Tibial artery (tissue), 4 donors: ENCODE data around the gene SAXO1.

Experiments
- DNase-seq, 2 donors: peaks; one replicate each; pipeline ENCODE4 v3.0.0-alpha.2; 2019
- H3K27ac ChIP-seq, 2 donors: fragments of 200-600 bp; sonication (generic) in 1 of 2; 1 replicate in 1 of 2; 2 replicates in 1 of 2; pipeline ENCODE4 v1.5.1; 2018 to 2019; ENCODE audit warnings: mild to moderate bottlenecking in 1 of 2
- H3K27me3 ChIP-seq, 2 donors: fragments of 200-600 bp; sonication (generic) in 1 of 2; one replicate each; pipeline versions ENCODE4 v1.5.1 to v1.6.0; 2016 to 2019
- H3K36me3 ChIP-seq, 3 donors: fragments of 200-600 bp; sonication (generic) in 2 of 3; one replicate each; pipeline ENCODE4 v1.5.1; 2016 to 2019; ENCODE audit warnings: mild to moderate bottlenecking in 2 of 3
- H3K4me1 ChIP-seq, 4 donors: fragments of 200-600 bp; sonication (generic) in 2 of 4; 1 replicate in 3 of 4; 2 replicates in 1 of 4; pipeline ENCODE4 v1.5.1; 2016 to 2019
- H3K4me3 ChIP-seq, 2 donors: fragments of 200-600 bp; sonication (generic) in 1 of 2; 1 replicate in 1 of 2; 2 replicates in 1 of 2; pipeline ENCODE4 v1.5.1; 2018 to 2019; ENCODE audit warnings: mild to moderate bottlenecking in 2 of 2
- H3K9me3 ChIP-seq, 3 donors: fragments of 200-600 bp; sonication (generic) in 1 of 3; one replicate each; pipeline ENCODE4 v1.5.1; 2016 to 2019
- intact Hi-C: fragments of 100-400 bp; cut with DNase I; formaldehyde crosslinking; loops from one replicate; pipeline ENCODE4 v1.15.0; 2023; ENCODE audit warnings: low total_unique reads
- TF ChIP-seq, protein P1 (sequence below), 2 experiments: fragments of 200-600 bp in 1 of 2; fragments of 450-650 bp in 1 of 2; IDR thresholded peaks; one replicate each; pipeline ENCODE4 v1.5.1; 2017 to 2019; ENCODE audit warnings: antibody characterized with exemption in 2 of 2, mild to moderate bottlenecking in 1 of 2, moderate library complexity in 1 of 2

The SAXO1 gene

GRCh38 chr9:18896531-18897179 lies 136.4 kb downstream of the SAXO1 start:
- no peak for DNase-seq
- TF ChIP-seq, protein P1, sequence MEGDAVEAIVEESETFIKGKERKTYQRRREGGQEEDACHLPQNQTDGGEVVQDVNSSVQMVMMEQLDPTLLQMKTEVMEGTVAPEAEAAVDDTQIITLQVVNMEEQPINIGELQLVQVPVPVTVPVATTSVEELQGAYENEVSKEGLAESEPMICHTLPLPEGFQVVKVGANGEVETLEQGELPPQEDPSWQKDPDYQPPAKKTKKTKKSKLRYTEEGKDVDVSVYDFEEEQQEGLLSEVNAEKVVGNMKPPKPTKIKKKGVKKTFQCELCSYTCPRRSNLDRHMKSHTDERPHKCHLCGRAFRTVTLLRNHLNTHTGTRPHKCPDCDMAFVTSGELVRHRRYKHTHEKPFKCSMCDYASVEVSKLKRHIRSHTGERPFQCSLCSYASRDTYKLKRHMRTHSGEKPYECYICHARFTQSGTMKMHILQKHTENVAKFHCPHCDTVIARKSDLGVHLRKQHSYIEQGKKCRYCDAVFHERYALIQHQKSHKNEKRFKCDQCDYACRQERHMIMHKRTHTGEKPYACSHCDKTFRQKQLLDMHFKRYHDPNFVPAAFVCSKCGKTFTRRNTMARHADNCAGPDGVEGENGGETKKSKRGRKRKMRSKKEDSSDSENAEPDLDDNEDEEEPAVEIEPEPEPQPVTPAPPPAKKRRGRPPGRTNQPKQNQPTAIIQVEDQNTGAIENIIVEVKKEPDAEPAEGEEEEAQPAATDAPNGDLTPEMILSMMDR (IDR thresholded peaks at IDR 0.05): no peak
- intact Hi-C loops: no loop called here
- Histone ChIP-seq H3K4me3 (no peak overlapping the region), H3K4me1 (no peaks in the 10 kb centered on the region), H3K9me3 (peaks cover 0 to 23% (median 21%) of the 10 kb centered on the region in 3 donors), H3K27me3 (no peaks in the 10 kb centered on the region), H3K36me3 (peaks cover 0 to 17% (median 13%) of the 10 kb centered on the region in 3 donors), H3K27ac (no peak overlapping the region)

- H3K36me3 ChIP-seq: peaks cover 0 to 17% (median 13%) of the 10 kb centered on the region in 3 donors
- intact Hi-C loops: no loop called here
- TF ChIP-seq, protein P1 (IDR thresholded peaks at IDR 0.05): no peak
Measured at GRCh38 chr9:18896004-18896403, 137.0 kb downstream of the SAXO1 start.

GRCh38 chr9:18893491-18893890 lies 139.5 kb downstream of the SAXO1 start:
- TF ChIP-seq, protein P1 (IDR thresholded peaks at IDR 0.05): no peak
- DNase-seq: no peak
- Histone ChIP-seq H3K4me1 (no peaks in the 10 kb centered on the region), H3K36me3 (peaks cover 0 to 17% (median 13%) of the 10 kb centered on the region in 3 donors), H3K9me3 (peaks cover 0 to 21% (median 18%) of the 10 kb centered on the region in 3 donors), H3K27ac (no peak overlapping the region), H3K27me3 (no peaks in the 10 kb centered on the region), H3K4me3 (no peak overlapping the region)
- intact Hi-C loops: no loop called here

More at GRCh38 chr9:18896004-18896403, 137.0 kb downstream of the SAXO1 start:
- Histone ChIP-seq H3K4me1 (no peaks in the 10 kb centered on the region), H3K9me3 (peaks cover 0 to 22% (median 21%) of the 10 kb centered on the region in 3 donors), H3K4me3 (no peak overlapping the region), H3K27me3 (no peaks in the 10 kb centered on the region), H3K27ac (no peak overlapping the region)
- no peak for DNase-seq

DNA sequence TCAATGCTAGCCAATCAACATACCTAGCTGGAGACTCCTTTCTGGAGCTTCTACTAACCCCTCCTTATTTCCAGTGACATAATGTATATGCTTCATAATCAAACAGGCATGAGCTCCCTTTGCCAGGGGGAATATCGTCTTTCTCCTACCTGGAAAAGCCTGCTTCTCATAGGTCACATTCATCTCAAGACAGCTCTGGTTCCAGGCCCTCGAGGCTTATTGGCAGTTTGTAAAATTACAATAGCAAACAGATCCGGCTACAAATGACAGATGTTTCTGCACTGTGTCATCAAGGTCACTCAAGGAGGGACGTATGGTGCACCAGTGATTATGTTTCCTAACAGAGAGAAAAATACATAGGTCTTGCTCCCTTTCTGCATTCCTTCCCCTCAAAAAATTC lies 140.0 kb downstream of the SAXO1 start:
- Histone ChIP-seq H3K36me3 (peaks cover 0 to 17% (median 13%) of the 10 kb centered on the region in 3 donors), H3K27ac (no peak overlapping the region), H3K27me3 (no peaks in the 10 kb centered on the region), H3K4me3 (no peak overlapping the region), H3K4me1 (no peaks in the 10 kb centered on the region), H3K9me3 (peaks cover 0 to 21% (median 18%) of the 10 kb centered on the region in 3 donors)
- TF ChIP-seq, protein P1 (IDR thresholded peaks at IDR 0.05): no peak
- intact Hi-C loops: no loop called here
- no peak for DNase-seq

- Histone ChIP-seq H3K27me3 (no peaks in the 10 kb centered on the region), H3K4me3 (no peak overlapping the region), H3K4me1 (no peaks in the 10 kb centered on the region), H3K27ac (no peak overlapping the region), H3K36me3 (peaks cover 0 to 17% (median 13%) of the 10 kb centered on the region in 3 donors), H3K9me3 (peaks cover 0 to 21% (median 18%) of the 10 kb centered on the region in 3 donors)
- intact Hi-C loops: no loop called here
- TF ChIP-seq, protein P1 (IDR thresholded peaks at IDR 0.05): no peak
- DNase-seq: no peak
Measured at GRCh38 chr9:18891946-18892670, 140.9 kb downstream of the SAXO1 start.
